ENCODE measurements around the gene CA7.
"Not testable (repeated sequence)": the region's sequence is repeated elsewhere in the genome, so short reads cannot be mapped to it uniquely, and the experiment has no call there.

CA7 gene

GRCh38 chr16:66859397-66860068 lies 15.3 kb downstream of the CA7 start:
- Histone ChIP-seq H3K27me3 (ENCODE audit: control insufficient read depth, insufficient read depth, low read length) (no peaks in the 10 kb centered on the region), H3K4me3 (ENCODE audit: low read depth, low read length) (no peak overlapping the region), H3K36me3 (ENCODE audit: control insufficient read depth, insufficient read depth, low read length) (no peaks in the 10 kb centered on the region), H3K9me3 (ENCODE audit: control insufficient read depth, insufficient read depth, low read length) (no peaks in the 10 kb centered on the region), H3K4me1 (ENCODE audit: control insufficient read depth, insufficient read depth, low read length) (no peaks in the 10 kb centered on the region), H3K9ac (ENCODE audit: low read depth, low read length) (no peak overlapping the region)

- no peaks in the 10 kb centered on the region for H3K27me3 ChIP-seq (ENCODE audit: control insufficient read depth, insufficient read depth, low read length)
- H3K9ac ChIP-seq (ENCODE audit: low read depth, low read length) = no peak overlapping the region
- H3K9me3 ChIP-seq (ENCODE audit: control insufficient read depth, insufficient read depth, low read length) = no peaks in the 10 kb centered on the region
Observed at GRCh38 chr16:66862023-66862520, 17.9 kb downstream of the CA7 start.

DNA sequence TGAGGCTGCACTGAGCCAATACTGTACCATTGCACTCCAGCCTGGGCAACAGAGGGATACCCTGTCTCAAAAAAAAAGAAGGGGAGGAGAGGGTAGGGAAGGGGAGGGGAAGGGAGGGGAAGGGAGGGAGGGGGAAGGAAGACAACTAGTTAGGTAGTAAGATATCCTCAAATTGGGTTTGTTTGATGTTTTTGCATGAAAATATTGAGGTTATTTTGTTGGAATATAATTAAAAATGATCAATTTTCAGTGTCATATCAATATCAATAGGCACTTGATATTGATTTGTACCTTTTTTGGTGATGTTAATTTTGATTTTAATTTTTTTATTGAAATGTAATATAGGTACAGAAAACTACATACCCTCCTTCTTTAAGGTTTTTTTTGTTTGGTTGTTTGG lies 19.5 kb downstream of the CA7 start:
- Histone ChIP-seq H3K9ac (ENCODE audit: low read depth, low read length) (no peak overlapping the region), H3K27me3 (ENCODE audit: control insufficient read depth, insufficient read depth, low read length) (no peaks in the 10 kb centered on the region), H3K4me3 (ENCODE audit: low read depth, low read length) (no peak overlapping the region), H3K36me3 (ENCODE audit: control insufficient read depth, insufficient read depth, low read length) (no peaks in the 10 kb centered on the region), H3K4me1 (ENCODE audit: control insufficient read depth, insufficient read depth, low read length) (no peaks in the 10 kb centered on the region), H3K9me3 (ENCODE audit: control insufficient read depth, insufficient read depth, low read length) (no peaks in the 10 kb centered on the region)

More at GRCh38 chr16:66862023-66862520, 17.9 kb downstream of the CA7 start:
- no peaks in the 10 kb centered on the region for H3K4me1 ChIP-seq (ENCODE audit: control insufficient read depth, insufficient read depth, low read length)
- H3K36me3 ChIP-seq (ENCODE audit: control insufficient read depth, insufficient read depth, low read length) = no peaks in the 10 kb centered on the region
- no peak overlapping the region for H3K4me3 ChIP-seq (ENCODE audit: low read depth, low read length)

DNA sequence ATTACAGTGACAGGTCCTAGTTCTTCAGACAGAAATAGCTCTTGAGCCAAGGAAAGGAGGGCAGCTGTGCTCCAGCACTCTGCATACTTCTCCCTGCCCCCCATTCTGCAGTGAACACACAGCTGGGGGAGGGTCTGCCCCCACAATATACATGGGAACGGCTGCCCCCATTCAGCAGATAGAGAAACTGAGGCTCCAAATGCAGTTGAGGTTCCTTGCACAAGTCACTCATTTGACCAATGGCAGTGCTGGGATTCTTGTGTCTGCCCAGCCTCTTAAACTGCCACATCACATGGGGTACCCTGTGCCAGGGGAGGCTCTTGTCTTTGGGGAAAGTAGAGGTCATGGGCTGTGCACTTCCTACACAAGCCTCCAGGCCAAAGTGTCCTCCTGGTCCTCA lies 25.2 kb downstream of the CA7 start:
- no peaks in the 10 kb centered on the region for H3K9me3 ChIP-seq (ENCODE audit: control insufficient read depth, insufficient read depth, low read length)
- no peaks in the 10 kb centered on the region for H3K4me1 ChIP-seq (ENCODE audit: control insufficient read depth, insufficient read depth, low read length)
- no peak overlapping the region for H3K4me3 ChIP-seq (ENCODE audit: low read depth, low read length)
- H3K36me3 ChIP-seq (ENCODE audit: control insufficient read depth, insufficient read depth, low read length) = no peaks in the 10 kb centered on the region
- no peak overlapping the region for H3K9ac ChIP-seq (ENCODE audit: low read depth, low read length)
- peaks cover 4% of the 10 kb centered on the region for H3K27me3 ChIP-seq (ENCODE audit: control insufficient read depth, insufficient read depth, low read length)

- not testable (repeated sequence) for H3K9me3 ChIP-seq (ENCODE audit: control insufficient read depth, insufficient read depth, low read length); H3K9ac ChIP-seq (ENCODE audit: low read depth, low read length); H3K27me3 ChIP-seq (ENCODE audit: control insufficient read depth, insufficient read depth, low read length); H3K36me3 ChIP-seq (ENCODE audit: control insufficient read depth, insufficient read depth, low read length); H3K4me1 ChIP-seq (ENCODE audit: control insufficient read depth, insufficient read depth, low read length); H3K4me3 ChIP-seq (ENCODE audit: low read depth, low read length)
Observed at GRCh38 chr16:66871363-66871762, 27.1 kb downstream of the CA7 start.

GRCh38 chr16:66871840-66872239 lies 27.6 kb downstream of the CA7 start:
- peaks cover 4% of the 10 kb centered on the region for H3K27me3 ChIP-seq (ENCODE audit: control insufficient read depth, insufficient read depth, low read length)
- no peaks in the 10 kb centered on the region for H3K9me3 ChIP-seq (ENCODE audit: control insufficient read depth, insufficient read depth, low read length)

DNA sequence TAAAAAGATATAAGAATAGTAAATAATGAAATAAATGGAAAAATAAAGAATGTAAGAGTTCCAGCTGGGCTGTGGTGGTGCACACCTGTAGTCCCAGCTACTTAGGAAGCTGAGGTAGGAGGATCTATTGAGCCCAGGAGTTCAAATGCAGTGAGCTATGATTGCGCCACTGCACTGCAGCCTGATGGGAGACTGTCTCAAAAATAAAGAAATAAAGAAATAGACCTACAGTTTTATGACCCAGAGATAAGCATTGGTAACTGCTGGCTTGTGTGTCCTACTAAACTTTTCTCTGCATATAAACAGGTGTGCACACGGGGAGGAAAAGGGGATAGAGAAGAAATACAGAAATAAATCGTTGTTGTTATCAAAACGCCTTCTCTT lies 28.3 kb downstream of the CA7 start:
- Histone ChIP-seq H3K36me3 (ENCODE audit: control insufficient read depth, insufficient read depth, low read length) (no peaks in the 10 kb centered on the region), H3K9me3 (ENCODE audit: control insufficient read depth, insufficient read depth, low read length) (no peaks in the 10 kb centered on the region), H3K27me3 (ENCODE audit: control insufficient read depth, insufficient read depth, low read length) (peaks cover 4% of the 10 kb centered on the region), H3K9ac (ENCODE audit: low read depth, low read length) (no peak overlapping the region), H3K4me1 (ENCODE audit: control insufficient read depth, insufficient read depth, low read length) (no peaks in the 10 kb centered on the region), H3K4me3 (ENCODE audit: low read depth, low read length) (peak overlapping the region; percentile 47)

More at GRCh38 chr16:66871840-66872239, 27.6 kb downstream of the CA7 start:
- no peak overlapping the region for H3K9ac ChIP-seq (ENCODE audit: low read depth, low read length)
- H3K4me3 ChIP-seq (ENCODE audit: low read depth, low read length) = no peak overlapping the region
- H3K4me1 ChIP-seq (ENCODE audit: control insufficient read depth, insufficient read depth, low read length) = no peaks in the 10 kb centered on the region
- no peaks in the 10 kb centered on the region for H3K36me3 ChIP-seq (ENCODE audit: control insufficient read depth, insufficient read depth, low read length)

DNA sequence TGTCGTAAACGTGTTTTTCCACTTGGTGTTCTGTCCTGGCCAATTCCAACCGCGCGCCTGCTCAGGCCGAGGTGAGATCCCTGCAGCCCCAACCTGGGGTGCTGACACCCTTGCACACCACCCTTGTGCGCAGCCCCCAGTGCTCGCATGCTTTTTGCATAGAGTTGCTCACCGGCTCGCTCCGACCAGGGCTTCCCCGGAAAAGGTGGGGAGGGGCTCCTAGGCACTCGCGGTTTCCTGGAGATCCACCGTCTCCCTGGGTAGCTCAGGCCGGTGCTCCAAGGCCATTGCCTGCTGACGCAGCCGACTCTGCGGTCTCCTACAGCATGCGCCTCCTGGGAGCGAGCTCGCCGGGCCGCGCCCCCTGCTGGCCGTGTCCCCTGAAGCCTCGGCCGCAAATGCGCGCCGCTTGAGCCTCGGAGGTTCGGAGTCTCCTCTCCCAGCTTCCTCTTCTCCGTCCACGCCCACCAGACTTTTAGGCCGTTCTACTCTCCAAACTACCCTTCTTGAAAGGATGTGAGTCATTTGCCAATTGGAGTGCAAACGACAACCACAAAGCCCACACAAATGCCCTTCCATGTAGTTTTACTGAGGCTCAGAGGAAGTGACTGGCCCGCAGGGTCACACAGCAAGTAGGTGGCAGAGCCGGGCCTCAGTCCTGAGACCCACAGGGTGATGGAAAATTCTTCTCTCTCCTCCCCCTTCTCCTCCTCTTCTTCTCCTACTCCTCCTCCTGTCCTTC lies 28.9 kb downstream of the CA7 start:
- Histone ChIP-seq H3K4me1 (ENCODE audit: control insufficient read depth, insufficient read depth, low read length) (no peaks in the 10 kb centered on the region), H3K4me3 (ENCODE audit: low read depth, low read length) (peak overlapping the region; percentile 51)

DNA sequence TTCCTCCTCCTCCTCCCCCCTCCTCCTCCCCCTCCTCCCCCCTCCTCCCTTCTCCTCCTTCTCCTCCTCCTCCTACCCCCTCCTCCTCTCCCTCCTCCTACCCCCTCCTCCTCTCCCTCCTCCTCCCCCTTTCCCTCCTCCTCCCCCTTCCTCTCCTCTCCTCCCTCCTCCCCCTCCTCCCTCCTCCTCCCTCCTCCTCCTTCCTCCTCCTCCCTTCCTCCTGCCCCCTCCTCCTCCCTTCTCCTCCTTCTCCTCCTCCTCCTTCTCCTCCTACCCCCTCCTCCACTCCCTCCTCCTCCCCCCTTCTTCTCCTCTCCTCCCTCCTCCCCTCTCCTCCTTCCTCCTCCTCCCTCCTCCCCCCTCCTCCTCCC lies 29.5 kb downstream of the CA7 start:
- Histone ChIP-seq H3K9ac (ENCODE audit: low read depth, low read length) (no peak overlapping the region), H3K4me1 (ENCODE audit: control insufficient read depth, insufficient read depth, low read length) (no peaks in the 10 kb centered on the region), H3K9me3 (ENCODE audit: control insufficient read depth, insufficient read depth, low read length) (no peaks in the 10 kb centered on the region), H3K4me3 (ENCODE audit: low read depth, low read length) (no peak overlapping the region), H3K27me3 (ENCODE audit: control insufficient read depth, insufficient read depth, low read length) (peaks cover 4% of the 10 kb centered on the region), H3K36me3 (ENCODE audit: control insufficient read depth, insufficient read depth, low read length) (no peaks in the 10 kb centered on the region)

More for the DNA sequence above, 28.9 kb downstream of the CA7 start:
- Histone ChIP-seq H3K27me3 (ENCODE audit: control insufficient read depth, insufficient read depth, low read length) (peaks cover 4% of the 10 kb centered on the region), H3K9me3 (ENCODE audit: control insufficient read depth, insufficient read depth, low read length) (no peaks in the 10 kb centered on the region), H3K9ac (ENCODE audit: low read depth, low read length) (peak overlapping the region; percentile 16), H3K36me3 (ENCODE audit: control insufficient read depth, insufficient read depth, low read length) (no peaks in the 10 kb centered on the region)

GRCh38 chr16:66874079-66874775 lies 30.0 kb downstream of the CA7 start:
- Histone ChIP-seq H3K4me3 (ENCODE audit: low read depth, low read length) (no peak overlapping the region), H3K9ac (ENCODE audit: low read depth, low read length) (no peak overlapping the region), H3K4me1 (ENCODE audit: control insufficient read depth, insufficient read depth, low read length) (no peaks in the 10 kb centered on the region), H3K36me3 (ENCODE audit: control insufficient read depth, insufficient read depth, low read length) (no peaks in the 10 kb centered on the region), H3K27me3 (ENCODE audit: control insufficient read depth, insufficient read depth, low read length) (peaks cover 5% of the 10 kb centered on the region), H3K9me3 (ENCODE audit: control insufficient read depth, insufficient read depth, low read length) (no peaks in the 10 kb centered on the region)

- Histone ChIP-seq H3K36me3 (ENCODE audit: control insufficient read depth, insufficient read depth, low read length) (no peaks in the 10 kb centered on the region), H3K9me3 (ENCODE audit: control insufficient read depth, insufficient read depth, low read length) (no peaks in the 10 kb centered on the region), H3K27me3 (ENCODE audit: control insufficient read depth, insufficient read depth, low read length) (peaks cover 9% of the 10 kb centered on the region), H3K9ac (ENCODE audit: low read depth, low read length) (no peak overlapping the region), H3K4me3 (ENCODE audit: low read depth, low read length) (no peak overlapping the region), H3K4me1 (ENCODE audit: control insufficient read depth, insufficient read depth, low read length) (peaks cover 3% of the 10 kb centered on the region)
Observed at GRCh38 chr16:66878067-66878466, 33.9 kb downstream of the CA7 start.

Measured in iPS-15b (cell line).